GM23338 (cell line): ENCODE results near the gene SIRPB2. TPM values are rescaled to one million over a fixed set of nuclear protein-coding genes. Genes with fewer than 3 reads are reported as not detected.

Experiments
- ATAC-seq: fragments of 200-7000 bp; cut with Tn5 transposase; 3 replicates; pipeline ENCODE4 v1.9.1; 2020
- DNase-seq: peaks from one replicate; pipeline ENCODE4 v3.0.0-alpha.2; 2015; ENCODE audit warnings: low spot score
- H2AFZ ChIP-seq: fragments of 200-600 bp; sonication (generic); 2 replicates; pipeline ENCODE4 v1.8.0; 2016; ENCODE audit warnings: antibody characterized with exemption, mild to moderate bottlenecking, moderate library complexity
- H3F3A ChIP-seq: fragments of 200-600 bp; sonication (generic); replicated peaks from 2 replicates; pipeline ENCODE4 v1.8.0; 2017; ENCODE audit warnings: antibody characterized with exemption, mixed run types, low read depth
- H3K27ac ChIP-seq: fragments of 200-600 bp; sonication (generic); 2 replicates; pipeline ENCODE4 v1.6.1; 2016; ENCODE audit warnings: low read depth
- H3K27me3 ChIP-seq: fragments of 200-600 bp; sonication (generic); 2 replicates; pipeline ENCODE4 v1.8.0; 2016; ENCODE audit warnings: mild to moderate bottlenecking, mixed run types, moderate library complexity; ENCODE audit not compliant: insufficient read depth
- H3K36me3 ChIP-seq: fragments of 200-600 bp; sonication (generic); 2 replicates; pipeline ENCODE4 v1.8.0; 2016; ENCODE audit warnings: mild to moderate bottlenecking; ENCODE audit not compliant: insufficient read depth
- H3K4me1 ChIP-seq: fragments of 200-600 bp; sonication (generic); 2 replicates; pipeline ENCODE4 v1.8.0; 2016; ENCODE audit warnings: mild to moderate bottlenecking, moderate library complexity; ENCODE audit not compliant: insufficient read depth
- H3K4me2 ChIP-seq: fragments of 200-600 bp; sonication (generic); 2 replicates; pipeline ENCODE4 v1.7.1; 2017; ENCODE audit warnings: mixed run types
- H3K4me3 ChIP-seq: fragments of 200-600 bp; sonication (generic); 2 replicates; pipeline ENCODE4 v1.6.1; 2016; ENCODE audit warnings: mixed run types
- H3K79me2 ChIP-seq: fragments of 200-600 bp; sonication (generic); replicated peaks from 2 replicates; pipeline ENCODE4 v1.8.0; 2017; ENCODE audit warnings: mild to moderate bottlenecking; ENCODE audit not compliant: insufficient read depth
- H3K9me2 ChIP-seq: fragments of 200-600 bp; sonication (generic); 2 replicates; pipeline ENCODE4 v1.8.0; 2017; ENCODE audit not compliant: insufficient read depth
- H4K20me1 ChIP-seq: fragments of 200-600 bp; sonication (generic); replicated peaks from 2 replicates; pipeline ENCODE4 v1.8.0; 2017; ENCODE audit warnings: mild to moderate bottlenecking; ENCODE audit not compliant: insufficient read depth
- H3K27ac Mint-ChIP-seq: 2 replicates; pipeline ENCODE4 v1.8.0; 2020; ENCODE audit warnings: inconsistent platforms, mild to moderate bottlenecking, moderate library complexity, mixed read lengths
- H3K27me3 Mint-ChIP-seq: 3 replicates; pipeline ENCODE4 v1.8.0; 2022; ENCODE audit warnings: low read depth, mild to moderate bottlenecking, moderate library complexity, mixed read lengths, inconsistent platforms; ENCODE audit not compliant: insufficient read depth, poor library complexity
- H3K36me3 Mint-ChIP-seq: 3 replicates; pipeline ENCODE4 v1.8.0; 2021; ENCODE audit warnings: low read depth, mild to moderate bottlenecking, inconsistent platforms, moderate library complexity, mixed read lengths
- H3K4me1 Mint-ChIP-seq: 3 replicates; pipeline ENCODE4 v1.8.0; 2020; ENCODE audit warnings: mild to moderate bottlenecking, inconsistent platforms, mixed read lengths
- H3K4me3 Mint-ChIP-seq: 3 replicates; pipeline ENCODE4 v1.8.0; 2021; ENCODE audit warnings: moderate library complexity, mild to moderate bottlenecking, inconsistent platforms, mixed read lengths
- H3K9me3 Mint-ChIP-seq: 3 replicates; pipeline ENCODE4 v1.8.0; 2020; ENCODE audit warnings: moderate library complexity, mild to moderate bottlenecking, inconsistent platforms, mixed read lengths
- ETS1 ChIP-seq: IDR thresholded peaks from 2 replicates; pipeline ENCODE4 v1.6.1; 2016; ENCODE audit warnings: antibody characterized with exemption
- EZH2 ChIP-seq: fragments of 200-600 bp; sonication (generic); IDR thresholded peaks from one replicate; pipeline ENCODE4 v1.8.0; 2017; ENCODE audit warnings: antibody characterized with exemption, mild to moderate bottlenecking, low read depth; ENCODE audit not compliant: unreplicated experiment
- NANOG ChIP-seq: IDR thresholded peaks from 2 replicates; pipeline ENCODE4 v1.6.1; 2016; ENCODE audit warnings: antibody characterized with exemption, borderline replicate concordance
- POLR2AphosphoS5 ChIP-seq: IDR thresholded peaks from 2 replicates; pipeline ENCODE4 v1.6.1; 2016; ENCODE audit warnings: antibody characterized with exemption, low read depth
- STAT1 ChIP-seq: IDR thresholded peaks from one replicate; pipeline ENCODE4 v1.6.1; 2016; ENCODE audit warnings: antibody characterized with exemption; ENCODE audit not compliant: unreplicated experiment
- ZNF114 ChIP-seq: fragments of 250-450 bp; sonication (Bioruptor Pico); IDR thresholded peaks from 2 replicates; pipeline ENCODE4 v1.5.0; 2020; ENCODE audit warnings: mild to moderate bottlenecking, moderate library complexity
- ZNF331 ChIP-seq: fragments of 250-450 bp; sonication (Bioruptor Pico); IDR thresholded peaks from 2 replicates; pipeline ENCODE4 v1.5.0; 2020; ENCODE audit warnings: low read depth, mild to moderate bottlenecking, moderate library complexity
- polyA plus RNA-seq: library from polyadenylated mRNA; unstranded; fragments of >200 nt; fragmentation: Nextera tagmentation; extraction: Ambion mirVana; gene quantifications from 2 replicates; pipeline ENCODE4 v1.2.1, GENCODE V29; 2016
- total RNA-seq: library from RNA; depleted of rRNA; stranded (reverse); fragments of >200 nt; shearing (Covaris generic); gene quantifications from 2 replicates; pipeline ENCODE4 v1.2.3, GENCODE V29; 2014
- TF ChIP-seq, protein P1 (sequence below): fragments of 250-450 bp; sonication (Bioruptor Pico); IDR thresholded peaks from 2 replicates; pipeline ENCODE4 v1.5.0; 2020; ENCODE audit warnings: mild to moderate bottlenecking, moderate library complexity
- TF ChIP-seq, protein P2 (sequence below): IDR thresholded peaks from one replicate; pipeline ENCODE4 v1.6.1; 2018; ENCODE audit warnings: antibody characterized with exemption; ENCODE audit not compliant: unreplicated experiment
- TF ChIP-seq, protein P3 (sequence below), 2 experiments: fragments of 200-600 bp in 1 of 2; sonication (generic) in 1 of 2; conservative IDR thresholded peaks; 2 replicates each; pipeline versions ENCODE4 v1.5.1 to v1.6.1; 2016 to 2017; ENCODE audit warnings: antibody characterized with exemption in 2 of 2, low read depth in 2 of 2, mild to moderate bottlenecking in 2 of 2, moderate library complexity in 1 of 2

The SIRPB2 gene
- total and polyA plus RNA-seq, 2 experiments from 2014 or later = 0.29 TPM; not detected in 1

GRCh38 chr20:1473246-1474220, 17.7 kb downstream of the SIRPB2 start (continued):
- TF ChIP-seq, protein P1, sequence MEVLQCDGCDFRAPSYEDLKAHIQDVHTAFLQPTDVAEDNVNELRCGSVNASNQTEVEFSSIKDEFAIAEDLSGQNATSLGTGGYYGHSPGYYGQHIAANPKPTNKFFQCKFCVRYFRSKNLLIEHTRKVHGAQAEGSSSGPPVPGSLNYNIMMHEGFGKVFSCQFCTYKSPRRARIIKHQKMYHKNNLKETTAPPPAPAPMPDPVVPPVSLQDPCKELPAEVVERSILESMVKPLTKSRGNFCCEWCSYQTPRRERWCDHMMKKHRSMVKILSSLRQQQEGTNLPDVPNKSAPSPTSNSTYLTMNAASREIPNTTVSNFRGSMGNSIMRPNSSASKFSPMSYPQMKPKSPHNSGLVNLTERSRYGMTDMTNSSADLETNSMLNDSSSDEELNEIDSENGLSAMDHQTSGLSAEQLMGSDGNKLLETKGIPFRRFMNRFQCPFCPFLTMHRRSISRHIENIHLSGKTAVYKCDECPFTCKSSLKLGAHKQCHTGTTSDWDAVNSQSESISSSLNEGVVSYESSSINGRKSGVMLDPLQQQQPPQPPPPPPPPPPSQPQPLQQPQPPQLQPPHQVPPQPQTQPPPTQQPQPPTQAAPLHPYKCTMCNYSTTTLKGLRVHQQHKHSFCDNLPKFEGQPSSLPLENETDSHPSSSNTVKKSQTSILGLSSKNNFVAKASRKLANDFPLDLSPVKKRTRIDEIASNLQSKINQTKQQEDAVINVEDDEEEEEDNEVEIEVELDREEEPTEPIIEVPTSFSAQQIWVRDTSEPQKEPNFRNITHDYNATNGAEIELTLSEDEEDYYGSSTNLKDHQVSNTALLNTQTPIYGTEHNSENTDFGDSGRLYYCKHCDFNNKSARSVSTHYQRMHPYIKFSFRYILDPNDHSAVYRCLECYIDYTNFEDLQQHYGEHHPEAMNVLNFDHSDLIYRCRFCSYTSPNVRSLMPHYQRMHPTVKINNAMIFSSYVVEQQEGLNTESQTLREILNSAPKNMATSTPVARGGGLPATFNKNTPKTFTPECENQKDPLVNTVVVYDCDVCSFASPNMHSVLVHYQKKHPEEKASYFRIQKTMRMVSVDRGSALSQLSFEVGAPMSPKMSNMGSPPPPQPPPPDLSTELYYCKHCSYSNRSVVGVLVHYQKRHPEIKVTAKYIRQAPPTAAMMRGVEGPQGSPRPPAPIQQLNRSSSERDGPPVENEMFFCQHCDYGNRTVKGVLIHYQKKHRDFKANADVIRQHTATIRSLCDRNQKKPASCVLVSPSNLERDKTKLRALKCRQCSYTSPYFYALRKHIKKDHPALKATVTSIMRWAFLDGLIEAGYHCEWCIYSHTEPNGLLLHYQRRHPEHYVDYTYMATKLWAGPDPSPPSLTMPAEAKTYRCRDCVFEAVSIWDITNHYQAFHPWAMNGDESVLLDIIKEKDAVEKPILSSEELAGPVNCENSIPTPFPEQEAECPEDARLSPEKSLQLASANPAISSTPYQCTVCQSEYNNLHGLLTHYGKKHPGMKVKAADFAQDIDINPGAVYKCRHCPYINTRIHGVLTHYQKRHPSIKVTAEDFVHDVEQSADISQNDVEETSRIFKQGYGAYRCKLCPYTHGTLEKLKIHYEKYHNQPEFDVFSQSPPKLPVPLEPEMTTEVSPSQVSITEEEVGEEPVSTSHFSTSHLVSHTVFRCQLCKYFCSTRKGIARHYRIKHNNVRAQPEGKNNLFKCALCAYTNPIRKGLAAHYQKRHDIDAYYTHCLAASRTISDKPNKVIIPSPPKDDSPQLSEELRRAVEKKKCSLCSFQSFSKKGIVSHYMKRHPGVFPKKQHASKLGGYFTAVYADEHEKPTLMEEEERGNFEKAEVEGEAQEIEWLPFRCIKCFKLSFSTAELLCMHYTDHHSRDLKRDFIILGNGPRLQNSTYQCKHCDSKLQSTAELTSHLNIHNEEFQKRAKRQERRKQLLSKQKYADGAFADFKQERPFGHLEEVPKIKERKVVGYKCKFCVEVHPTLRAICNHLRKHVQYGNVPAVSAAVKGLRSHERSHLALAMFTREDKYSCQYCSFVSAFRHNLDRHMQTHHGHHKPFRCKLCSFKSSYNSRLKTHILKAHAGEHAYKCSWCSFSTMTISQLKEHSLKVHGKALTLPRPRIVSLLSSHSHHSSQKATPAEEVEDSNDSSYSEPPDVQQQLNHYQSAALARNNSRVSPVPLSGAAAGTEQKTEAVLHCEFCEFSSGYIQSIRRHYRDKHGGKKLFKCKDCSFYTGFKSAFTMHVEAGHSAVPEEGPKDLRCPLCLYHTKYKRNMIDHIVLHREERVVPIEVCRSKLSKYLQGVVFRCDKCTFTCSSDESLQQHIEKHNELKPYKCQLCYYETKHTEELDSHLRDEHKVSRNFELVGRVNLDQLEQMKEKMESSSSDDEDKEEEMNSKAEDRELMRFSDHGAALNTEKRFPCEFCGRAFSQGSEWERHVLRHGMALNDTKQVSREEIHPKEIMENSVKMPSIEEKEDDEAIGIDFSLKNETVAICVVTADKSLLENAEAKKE (CRISPR knock-in tag) = no peak
- TF ChIP-seq NANOG = no peak

DNA sequence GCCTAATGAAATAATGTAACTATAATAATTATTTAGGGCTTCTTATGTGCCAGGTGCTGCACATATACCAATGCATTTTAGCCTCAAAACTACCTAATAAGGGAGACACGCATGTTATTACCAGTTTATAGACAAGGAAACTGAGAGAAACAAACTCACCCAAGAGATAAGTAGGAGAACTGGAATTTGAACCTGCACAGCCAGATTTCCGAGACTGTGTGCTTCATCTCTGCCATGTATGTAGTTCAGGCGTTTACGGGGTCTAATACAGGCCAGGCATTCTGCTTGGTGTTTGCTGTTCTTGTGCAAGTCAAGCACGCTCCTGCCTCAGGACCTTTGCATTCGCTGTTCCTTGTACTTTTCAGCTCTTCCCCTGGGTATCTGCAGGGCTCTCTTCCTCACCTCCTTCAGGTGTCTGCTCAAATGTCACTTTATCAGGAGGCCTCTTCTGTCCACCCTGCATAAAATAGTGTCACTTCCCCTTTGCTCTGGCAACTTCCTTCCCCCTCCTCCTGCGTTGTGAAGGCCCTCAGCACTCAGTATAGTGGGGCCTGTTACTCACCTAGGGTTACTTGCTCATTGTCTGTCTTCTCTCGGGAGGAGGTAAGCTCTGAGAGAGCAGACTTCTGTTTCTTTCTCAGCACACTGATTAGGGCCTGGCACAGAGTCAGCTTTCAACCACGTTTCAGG, 18.5 kb downstream of the SIRPB2 start:
- Mint-ChIP-seq H3K27ac (no peak overlapping the region; the same call in 1 of the 2 replicates), H3K4me1 (peaks cover 10% of the 10 kb centered on the region), H3K9me3 (no peaks in the 10 kb centered on the region; the same call in 2 of the 3 replicates), H3K27me3 (peaks cover 3% of the 10 kb centered on the region), H3K4me3 (no peak overlapping the region), H3K36me3 (no peaks in the 10 kb centered on the region; the same call in 2 of the 3 replicates)
- Histone ChIP-seq H3K4me1 (no peaks in the 10 kb centered on the region; the same call in 1 of the 2 replicates), H2AFZ (no peak overlapping the region), H3K27me3 (no peaks in the 10 kb centered on the region), H3K4me2 (no peak overlapping the region), H3K27ac (no peak overlapping the region), H3F3A (no peaks in the 10 kb centered on the region), H3K4me3 (no peak overlapping the region), H4K20me1 (no peaks in the 10 kb centered on the region), H3K79me2 (no peaks in the 10 kb centered on the region), H3K9me2 (0 out of 2 replicates have a peak, but pooled peaks cover 3% of the 10 kb centered on the region), H3K36me3 (no peaks in the 10 kb centered on the region)
- ATAC-seq (no peak), DNase-seq (no peak)
- TF ChIP-seq POLR2AphosphoS5 = no peak
- no peak for TF ChIP-seq ETS1
- TF ChIP-seq, protein P2, sequence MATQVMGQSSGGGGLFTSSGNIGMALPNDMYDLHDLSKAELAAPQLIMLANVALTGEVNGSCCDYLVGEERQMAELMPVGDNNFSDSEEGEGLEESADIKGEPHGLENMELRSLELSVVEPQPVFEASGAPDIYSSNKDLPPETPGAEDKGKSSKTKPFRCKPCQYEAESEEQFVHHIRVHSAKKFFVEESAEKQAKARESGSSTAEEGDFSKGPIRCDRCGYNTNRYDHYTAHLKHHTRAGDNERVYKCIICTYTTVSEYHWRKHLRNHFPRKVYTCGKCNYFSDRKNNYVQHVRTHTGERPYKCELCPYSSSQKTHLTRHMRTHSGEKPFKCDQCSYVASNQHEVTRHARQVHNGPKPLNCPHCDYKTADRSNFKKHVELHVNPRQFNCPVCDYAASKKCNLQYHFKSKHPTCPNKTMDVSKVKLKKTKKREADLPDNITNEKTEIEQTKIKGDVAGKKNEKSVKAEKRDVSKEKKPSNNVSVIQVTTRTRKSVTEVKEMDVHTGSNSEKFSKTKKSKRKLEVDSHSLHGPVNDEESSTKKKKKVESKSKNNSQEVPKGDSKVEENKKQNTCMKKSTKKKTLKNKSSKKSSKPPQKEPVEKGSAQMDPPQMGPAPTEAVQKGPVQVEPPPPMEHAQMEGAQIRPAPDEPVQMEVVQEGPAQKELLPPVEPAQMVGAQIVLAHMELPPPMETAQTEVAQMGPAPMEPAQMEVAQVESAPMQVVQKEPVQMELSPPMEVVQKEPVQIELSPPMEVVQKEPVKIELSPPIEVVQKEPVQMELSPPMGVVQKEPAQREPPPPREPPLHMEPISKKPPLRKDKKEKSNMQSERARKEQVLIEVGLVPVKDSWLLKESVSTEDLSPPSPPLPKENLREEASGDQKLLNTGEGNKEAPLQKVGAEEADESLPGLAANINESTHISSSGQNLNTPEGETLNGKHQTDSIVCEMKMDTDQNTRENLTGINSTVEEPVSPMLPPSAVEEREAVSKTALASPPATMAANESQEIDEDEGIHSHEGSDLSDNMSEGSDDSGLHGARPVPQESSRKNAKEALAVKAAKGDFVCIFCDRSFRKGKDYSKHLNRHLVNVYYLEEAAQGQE = no peak
- TF ChIP-seq EZH2 = no peak
- no peak for TF ChIP-seq ZNF114 (CRISPR knock-in tag)
- TF ChIP-seq, protein P3, sequence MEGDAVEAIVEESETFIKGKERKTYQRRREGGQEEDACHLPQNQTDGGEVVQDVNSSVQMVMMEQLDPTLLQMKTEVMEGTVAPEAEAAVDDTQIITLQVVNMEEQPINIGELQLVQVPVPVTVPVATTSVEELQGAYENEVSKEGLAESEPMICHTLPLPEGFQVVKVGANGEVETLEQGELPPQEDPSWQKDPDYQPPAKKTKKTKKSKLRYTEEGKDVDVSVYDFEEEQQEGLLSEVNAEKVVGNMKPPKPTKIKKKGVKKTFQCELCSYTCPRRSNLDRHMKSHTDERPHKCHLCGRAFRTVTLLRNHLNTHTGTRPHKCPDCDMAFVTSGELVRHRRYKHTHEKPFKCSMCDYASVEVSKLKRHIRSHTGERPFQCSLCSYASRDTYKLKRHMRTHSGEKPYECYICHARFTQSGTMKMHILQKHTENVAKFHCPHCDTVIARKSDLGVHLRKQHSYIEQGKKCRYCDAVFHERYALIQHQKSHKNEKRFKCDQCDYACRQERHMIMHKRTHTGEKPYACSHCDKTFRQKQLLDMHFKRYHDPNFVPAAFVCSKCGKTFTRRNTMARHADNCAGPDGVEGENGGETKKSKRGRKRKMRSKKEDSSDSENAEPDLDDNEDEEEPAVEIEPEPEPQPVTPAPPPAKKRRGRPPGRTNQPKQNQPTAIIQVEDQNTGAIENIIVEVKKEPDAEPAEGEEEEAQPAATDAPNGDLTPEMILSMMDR (conservative IDR thresholded peaks at IDR 0.05; ENCODE audit: low read depth in 2 of 2) = no peak
- no peak for TF ChIP-seq ZNF331
- TF ChIP-seq STAT1 = no peak
